IMR-90 (cell line): ENCODE results near the gene KIRREL1. TPM values are rescaled to one million over a fixed set of nuclear protein-coding genes. Genes with fewer than 3 reads are reported as not detected.

ENCODE experiments used
- ATAC-seq: fragments of 200-7000 bp; cut with Tn5 transposase; 2 replicates; pipeline ENCODE4 v1.9.1; 2020; ENCODE audit warnings: low read depth, mild to moderate bottlenecking, moderate library complexity
- BruUV-seq: library from RNA; stranded (reverse); fragments of 400-500 nt; replicated peaks from 2 replicates; lab custom pipeline; 2021; lab: Mats Ljungman, UMichigan
- CTCF ChIA-PET: fragments of 300-600 bp; formaldehyde crosslinking; extraction: SDS; loops from one replicate; lab custom pipeline; 2021; ENCODE audit warnings: antibody characterized with exemption; lab: Yijun Ruan, JAX
- POLR2A ChIA-PET: fragments of 300-600 bp; sonication (Branson Sonifier 250); formaldehyde crosslinking; loops from one replicate; lab custom pipeline; 2022; ENCODE audit warnings: antibody characterized with exemption; ENCODE audit not compliant: unreplicated experiment; lab: Charles Lee
- DNase-seq: peaks from one replicate; pipeline ENCODE4 v3.0.0; 2013
- H2AFZ ChIP-seq: replicated peaks from 2 replicates; pipeline ENCODE3; 2013; ENCODE audit warnings: low read length, mild to moderate bottlenecking; ENCODE audit not compliant: poor library complexity
- H2AK5ac ChIP-seq: 2 replicates; pipeline ENCODE4 v1.6.1; 2013; ENCODE audit warnings: low read depth, low read length, inconsistent platforms
- H2AK9ac ChIP-seq: replicated peaks from 2 replicates; pipeline ENCODE3; 2013; ENCODE audit warnings: mild to moderate bottlenecking, low read depth, low read length, moderate library complexity; ENCODE audit not compliant: poor library complexity
- H2BK120ac ChIP-seq: 2 replicates; pipeline ENCODE4 v1.6.1; 2013; ENCODE audit warnings: low read depth, low read length, inconsistent platforms
- H2BK15ac ChIP-seq: 3 replicates; pipeline ENCODE4 v1.6.1; 2013; ENCODE audit warnings: low read depth, low read length, inconsistent platforms
- H2BK20ac ChIP-seq: 2 replicates; pipeline ENCODE4 v1.6.1; 2013; ENCODE audit warnings: low read depth, mild to moderate bottlenecking, inconsistent platforms, low read length, moderate library complexity
- H2BK5ac ChIP-seq: 2 replicates; pipeline ENCODE4 v1.6.1; 2013; ENCODE audit warnings: mild to moderate bottlenecking, low read depth, low read length, inconsistent platforms; ENCODE audit not compliant: poor library complexity, severe bottlenecking
- H3K14ac ChIP-seq: replicated peaks from 2 replicates; pipeline ENCODE4 v1.6.1; 2013; ENCODE audit warnings: low read depth, low read length, inconsistent platforms
- H3K18ac ChIP-seq: 2 replicates; pipeline ENCODE4 v1.6.1; 2013; ENCODE audit warnings: low read depth, low read length, control low read depth
- H3K23ac ChIP-seq: 2 replicates; pipeline ENCODE4 v1.6.1; 2013; ENCODE audit warnings: low read depth, low read length, inconsistent platforms
- H3K27ac ChIP-seq: 2 replicates; pipeline ENCODE4 v1.5.1; 2013; ENCODE audit warnings: mild to moderate bottlenecking, control low read depth, low read length; ENCODE audit not compliant: insufficient read depth
- H3K27me3 ChIP-seq: 2 replicates; pipeline ENCODE4 v1.6.1; 2013; ENCODE audit warnings: low read length; ENCODE audit not compliant: control insufficient read depth, insufficient read depth
- H3K36me3 ChIP-seq: 2 replicates; pipeline ENCODE4 v1.6.1; 2013; ENCODE audit warnings: low read length, mixed read lengths; ENCODE audit not compliant: control insufficient read depth, insufficient read depth
- H3K4ac ChIP-seq: 2 replicates; pipeline ENCODE4 v1.6.1; 2013; ENCODE audit warnings: low read depth, low read length, inconsistent platforms
- H3K4me1 ChIP-seq: 2 replicates; pipeline ENCODE4 v1.6.1; 2013; ENCODE audit warnings: low read length, mixed read lengths; ENCODE audit not compliant: control insufficient read depth, insufficient read depth
- H3K4me2 ChIP-seq: 2 replicates; pipeline ENCODE4 v1.6.1; 2013; ENCODE audit warnings: low read depth, mild to moderate bottlenecking, control low read depth, low read length, moderate library complexity
- H3K4me3 ChIP-seq: 2 replicates; pipeline ENCODE4 v1.5.1; 2013; ENCODE audit warnings: low read depth, mild to moderate bottlenecking, control low read depth, low read length, moderate library complexity; ENCODE audit not compliant: insufficient read depth
- H3K56ac ChIP-seq: 2 replicates; pipeline ENCODE4 v1.6.1; 2013; ENCODE audit warnings: low read length, inconsistent platforms; ENCODE audit not compliant: insufficient read depth; ENCODE audit errors: extremely low read depth
- H3K79me1 ChIP-seq, 2 experiments: 2 replicates each; pipeline ENCODE4 v1.6.1; 2013; ENCODE audit warnings: low read length in 2 of 2, inconsistent platforms in 1 of 2, low read depth in 1 of 2
- H3K9ac ChIP-seq: 2 replicates; pipeline ENCODE4 v1.6.1; 2013; ENCODE audit warnings: low read depth, low read length, control low read depth
- H3K9me1 ChIP-seq: 2 replicates; pipeline ENCODE4 v1.6.1; 2013; ENCODE audit warnings: low read length, inconsistent platforms; ENCODE audit not compliant: insufficient read depth
- H3K9me3 ChIP-seq: 2 replicates; pipeline ENCODE4 v1.6.1; 2013; ENCODE audit warnings: low read length; ENCODE audit not compliant: control insufficient read depth, insufficient read depth
- H4K20me1 ChIP-seq: 2 replicates; pipeline ENCODE4 v1.6.1; 2013; ENCODE audit warnings: low read length, inconsistent platforms; ENCODE audit not compliant: insufficient read depth
- H4K5ac ChIP-seq: 2 replicates; pipeline ENCODE4 v1.6.1; 2013; ENCODE audit warnings: mild to moderate bottlenecking, low read depth, low read length, control low read depth
- H4K8ac ChIP-seq, 2 experiments: 2 replicates each; pipeline ENCODE4 v1.6.1; 2013; ENCODE audit warnings: low read depth in 2 of 2, low read length in 2 of 2, control low read depth in 1 of 2, inconsistent platforms in 1 of 2
- H4K91ac ChIP-seq: 2 replicates; pipeline ENCODE4 v1.6.1; 2013; ENCODE audit warnings: low read depth, low read length, inconsistent platforms; ENCODE audit not compliant: insufficient read depth
- BHLHE40 ChIP-seq: fragments of 150-350 bp; IDR thresholded peaks from 2 replicates; pipeline ENCODE4 v1.6.1; 2016; ENCODE audit warnings: mild to moderate bottlenecking, low read depth, low read length
- CHD1 ChIP-seq: IDR thresholded peaks from 2 replicates; pipeline ENCODE4 v1.6.1; 2012; ENCODE audit warnings: low read depth, low read length, improper control_type of control experiment
- ELK1 ChIP-seq: fragments of 150-350 bp; IDR thresholded peaks from 2 replicates; pipeline ENCODE4 v1.6.1; 2016; ENCODE audit warnings: low read depth, mild to moderate bottlenecking, low read length, moderate library complexity, borderline replicate concordance
- POLR2A ChIP-seq: IDR thresholded peaks from 2 replicates; pipeline ENCODE4 v1.6.1; 2012; ENCODE audit warnings: mild to moderate bottlenecking, low read depth, low read length
- RAD21 ChIP-seq: IDR thresholded peaks from 2 replicates; pipeline ENCODE4 v1.6.1; 2012; ENCODE audit warnings: low read length, improper control_type of control experiment
- RFX5 ChIP-seq: IDR thresholded peaks from 2 replicates; pipeline ENCODE4 v1.8.0; 2012; ENCODE audit warnings: low read depth, mild to moderate bottlenecking, low read length, moderate library complexity
- WGBS, 2 experiments: methylation state at CpG; one replicate each; pipeline versions ENCODE4 v1.1.5 to v1.1.7; 2013; ENCODE audit warnings: missing lambda C conversion rate in 2 of 2; ENCODE audit not compliant: insufficient read length in 1 of 2; ENCODE audit errors: extremely low coverage in 2 of 2; 5-methylcytosine and 5-hydroxymethylcytosine counted together
- dilution Hi-C: fragments of 300-500 bp; cut with HindIII; formaldehyde crosslinking; loops from one replicate; pipeline ENCODE4 v1.14.3; 2018; ENCODE audit warnings: low sequenced_read_pairs; ENCODE audit not compliant: unreplicated experiment
- in situ Hi-C: fragments of 300-500 bp; cut with MboI; formaldehyde crosslinking; loops from 3 replicates; pipeline ENCODE4 v1.14.3; 2019; ENCODE audit warnings: low sequenced_read_pairs, inconsistent platforms, mixed read lengths
- intact Hi-C: fragments of 100-400 bp; cut with micrococcal nuclease; formaldehyde crosslinking; loops from 2 replicates; pipeline ENCODE4 v1.10.0; 2022
- polyA plus RNA-seq, 3 experiments: library from polyadenylated mRNA; depleted of rRNA; stranded (reverse); fragments of >200 nt; gene quantifications; 2 replicates each; pipeline ENCODE4 v1.2.3, GENCODE V29; 2012; ENCODE audit warnings: low replicate concordance in 1 of 3
- total RNA-seq: library from RNA; depleted of rRNA; stranded (reverse); fragments of >200 nt; gene quantifications from 2 replicates; pipeline ENCODE4 v1.2.3, GENCODE V29; 2012

KIRREL1 gene
- total and polyA plus RNA-seq, 2 of the 4 experiments (the other 2 are of a cell fraction), result 58.1 to 64.7 TPM

GRCh38 chr1:158043232-158043631 is 49.8 kb downstream of the KIRREL1 start:
- no peaks in the 10 kb centered on the region for H3K27me3 ChIP-seq
- ATAC-seq (no peak), DNase-seq (no peak)
- H3K4me3 ChIP-seq, result no peak overlapping the region
- dilution Hi-C loops (no loop called here), intact Hi-C loops (no loop called here), in situ Hi-C loops (no loop called here)
- peaks cover 23% of the 10 kb centered on the region for H3K4me1 ChIP-seq
- peaks cover 60 to 97% of the 10 kb centered on the region in 2 experiments for H3K79me1 ChIP-seq
- POLR2A ChIA-PET, result no interaction called here
- no TSS peak for BruUV-seq
- H3K56ac ChIP-seq, result no peak overlapping the region
- no peak overlapping the region for H4K8ac ChIP-seq
- no peak overlapping the region for H2BK5ac ChIP-seq
- no peak overlapping the region for H4K91ac ChIP-seq
- peaks cover 95% of the 10 kb centered on the region for H4K20me1 ChIP-seq
- no peak overlapping the region for H3K23ac ChIP-seq
- no peak overlapping the region for H3K18ac ChIP-seq
- H3K27ac ChIP-seq, result no peak overlapping the region
- no peaks in the 10 kb centered on the region for H3K9me3 ChIP-seq
- CTCF ChIA-PET, result no interaction called here
- no peak overlapping the region for H2AK5ac ChIP-seq
- WGBS, 2 experiments, result no CpG with 5 or more reads among the region's 5 CpGs
- H3K9me1 ChIP-seq, result peaks cover 56% of the 10 kb centered on the region
- no peak overlapping the region for H4K5ac ChIP-seq
- H3K9ac ChIP-seq, result no peak overlapping the region
- no peak overlapping the region for H3K14ac ChIP-seq
- no peak overlapping the region for H3K4ac ChIP-seq
- no peak overlapping the region for H2AFZ ChIP-seq
- H2BK15ac ChIP-seq, result no peak overlapping the region
- H2AK9ac ChIP-seq, result no peak overlapping the region
- H3K36me3 ChIP-seq, result no peaks in the 10 kb centered on the region; the same call in 1 of the 2 replicates
- H3K4me2 ChIP-seq, result no peak overlapping the region
- no peak for TF ChIP-seq ELK1
- no peak for TF ChIP-seq RAD21
- TF ChIP-seq RFX5, result no peak
- no peak for TF ChIP-seq CHD1
- TF ChIP-seq BHLHE40, result no peak
- TF ChIP-seq POLR2A, result no peak
- H2BK120ac ChIP-seq, result no peak overlapping the region
- no peak overlapping the region for H2BK20ac ChIP-seq
